NB4 (cell line): Measurements from ENCODE around the gene DDHD1.

ENCODE experiments used
- CTCF ChIP-seq: IDR thresholded peaks from one replicate; pipeline ENCODE4 v1.5.1; 2012; ENCODE audit warnings: low read depth, low read length
- MYC ChIP-seq: IDR thresholded peaks from 2 replicates; pipeline ENCODE4 v1.6.1; 2011; ENCODE audit warnings: low read depth, low read length
- POLR2A ChIP-seq: IDR thresholded peaks from 2 replicates; pipeline ENCODE4 v1.6.1; 2011; ENCODE audit warnings: mild to moderate bottlenecking; ENCODE audit not compliant: insufficient read length; ENCODE audit errors: extremely low read depth

DNA sequence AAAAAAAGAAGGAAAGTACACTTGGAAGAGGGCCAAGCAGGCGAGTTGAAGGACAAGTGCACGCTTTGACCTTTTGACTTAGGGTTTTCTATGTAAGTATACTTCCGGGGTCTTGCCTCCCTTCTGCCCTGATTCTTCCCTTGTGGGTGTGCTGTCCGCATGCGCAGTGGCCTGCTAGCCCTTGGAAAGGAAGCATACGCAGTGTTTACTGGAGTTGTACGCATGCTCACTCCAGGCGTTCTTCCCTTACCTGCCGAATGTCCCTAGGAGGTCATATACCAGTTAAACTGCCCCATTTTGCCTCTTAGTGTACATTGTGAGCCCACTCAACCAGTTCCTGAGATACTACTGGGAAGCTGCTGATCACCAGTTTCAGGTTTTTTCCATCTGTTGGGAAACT is 15.7 kb upstream of the DDHD1 start:
- no peak for TF ChIP-seq CTCF
- no peak for TF ChIP-seq MYC
- no peak for TF ChIP-seq POLR2A
